Transverse colon (tissue), 4 donors: ENCODE measurements around the gene SCAPER.
"Not testable (repeated sequence)": the region's sequence is repeated elsewhere in the genome, so short reads cannot be mapped to it uniquely, and the experiment has no call there.

Experiments used
- CTCF ChIP-seq, 5 experiments: fragments of 200-600 bp in 3 of 5; fragments of 450-650 bp in 2 of 5; sonication (generic) in 3 of 5; IDR thresholded peaks; 1 replicate in 2 of 5; 2 replicates in 3 of 5; pipeline ENCODE4 v1.5.1; 2016 to 2017; ENCODE audit warnings: antibody characterized with exemption in 5 of 5, inconsistent platforms in 3 of 5, mild to moderate bottlenecking in 2 of 5, moderate library complexity in 1 of 5
- EP300 ChIP-seq: sonication (generic); formaldehyde crosslinking; IDR thresholded peaks from one replicate; pipeline ENCODE4 v1.6.1; 2017; ENCODE audit warnings: antibody characterized with exemption, low read depth
- POLR2A ChIP-seq: fragments of 450-650 bp; IDR thresholded peaks from one replicate; pipeline ENCODE4 v1.6.1; 2016; ENCODE audit warnings: antibody characterized with exemption, mild to moderate bottlenecking, moderate library complexity
- POLR2AphosphoS5 ChIP-seq, 3 donors: sonication (generic); formaldehyde crosslinking; IDR thresholded peaks; one replicate each; pipeline ENCODE4 v1.6.1; 2016; ENCODE audit warnings: antibody characterized with exemption in 3 of 3

GRCh38 chr15:76899176-76899930 lies 5.8 kb downstream of the SCAPER start:
- TF ChIP-seq CTCF (IDR thresholded peaks at IDR 0.05); POLR2A; POLR2AphosphoS5 (IDR thresholded peaks at IDR 0.05); EP300: not testable (repeated sequence)
